Measurements from ENCODE around the gene PCDH15.

The PCDH15 gene

GRCh38 chr10:54372179-54372578, 428.9 kb downstream of the PCDH15 start:
- DNase-seq (ENCODE audit: low spot score), result no peak

GRCh38 chr10:54368984-54369383, 432.0 kb downstream of the PCDH15 start:
- DNase-seq (ENCODE audit: low spot score), result no peak

GRCh38 chr10:54363390-54363789, 437.6 kb downstream of the PCDH15 start:
- no peak for DNase-seq (ENCODE audit: low spot score)

GRCh38 chr10:54342058-54342457, 459.0 kb downstream of the PCDH15 start:
- no peak for DNase-seq (ENCODE audit: low spot score)

GRCh38 chr10:54335296-54335695, 465.7 kb downstream of the PCDH15 start:
- no peak for DNase-seq (ENCODE audit: low spot score)

- no peak for DNase-seq (ENCODE audit: low spot score)
Observed at GRCh38 chr10:54319341-54319740, 481.7 kb downstream of the PCDH15 start.

- DNase-seq (ENCODE audit: low spot score), result no peak
Observed at GRCh38 chr10:54318470-54318869, 482.6 kb downstream of the PCDH15 start.

GRCh38 chr10:54314430-54314829, 486.6 kb downstream of the PCDH15 start:
- no peak for DNase-seq (ENCODE audit: low spot score)

- DNase-seq (ENCODE audit: low spot score), result no peak
Observed at GRCh38 chr10:54284526-54285193, 516.4 kb downstream of the PCDH15 start.

- no peak for DNase-seq (ENCODE audit: low spot score)
Observed at GRCh38 chr10:54282012-54282411, 519.0 kb downstream of the PCDH15 start.

GRCh38 chr10:54266395-54266794, 534.6 kb downstream of the PCDH15 start:
- no peak for DNase-seq (ENCODE audit: low spot score)

- DNase-seq (ENCODE audit: low spot score), result no peak
Observed at GRCh38 chr10:54262726-54263125, 538.3 kb downstream of the PCDH15 start.

GRCh38 chr10:54259104-54259503, 541.9 kb downstream of the PCDH15 start:
- DNase-seq (ENCODE audit: low spot score), result no peak

- no peak for DNase-seq (ENCODE audit: low spot score)
Observed at GRCh38 chr10:54234832-54235231, 566.2 kb downstream of the PCDH15 start.

- no peak for DNase-seq (ENCODE audit: low spot score)
Observed at GRCh38 chr10:54203401-54203800, 597.6 kb downstream of the PCDH15 start.

GRCh38 chr10:54198051-54198450, 603.0 kb downstream of the PCDH15 start:
- no peak for DNase-seq (ENCODE audit: low spot score)

- no peak for DNase-seq (ENCODE audit: low spot score)
Observed at GRCh38 chr10:54194806-54195205, 606.2 kb downstream of the PCDH15 start.

GRCh38 chr10:54159924-54160323, 641.1 kb downstream of the PCDH15 start:
- no peak for DNase-seq (ENCODE audit: low spot score)

GRCh38 chr10:54148508-54148907, 652.5 kb downstream of the PCDH15 start:
- DNase-seq (ENCODE audit: low spot score), result no peak

GRCh38 chr10:54139819-54140428, 661.1 kb downstream of the PCDH15 start:
- no peak for DNase-seq (ENCODE audit: low spot score)

- DNase-seq (ENCODE audit: low spot score), result no peak
Observed at GRCh38 chr10:54137396-54137795, 663.6 kb downstream of the PCDH15 start.

GRCh38 chr10:54133203-54133602, 667.8 kb downstream of the PCDH15 start:
- no peak for DNase-seq (ENCODE audit: low spot score)

- DNase-seq (ENCODE audit: low spot score), result no peak
Observed at GRCh38 chr10:54131833-54132232, 669.2 kb downstream of the PCDH15 start.

- DNase-seq (ENCODE audit: low spot score), result no peak
Observed at GRCh38 chr10:54130394-54130793, 670.6 kb downstream of the PCDH15 start.
